Esophagus squamous epithelium (tissue), 5 donors: Measurements from ENCODE around the gene IL21R. TPM values are rescaled to one million over a fixed set of nuclear protein-coding genes. Genes with fewer than 3 reads are reported as not detected.
A peak's percentile ranks its signal among the peaks of the same experiment; 100 is the strongest.

ENCODE experiments used
- DNase-seq: peaks from one replicate; lab custom pipeline; 2025; lab: John Stamatoyannopoulos, UW
- H3K27ac ChIP-seq, 4 donors: fragments of 200-600 bp; sonication (generic); one replicate each; pipeline ENCODE4 v1.5.1; 2016 to 2019; ENCODE audit warnings: mild to moderate bottlenecking in 1 of 4
- H3K27me3 ChIP-seq, 4 donors: fragments of 200-600 bp; sonication (generic); 1 replicate in 3 of 4; 2 replicates in 1 of 4; pipeline versions ENCODE4 v1.5.1 to v1.6.0; 2017 to 2021; ENCODE audit warnings: antibody characterized with exemption in 1 of 4
- H3K36me3 ChIP-seq, 3 donors: fragments of 200-600 bp; sonication (generic); one replicate each; pipeline ENCODE4 v1.5.1; 2016 to 2019
- H3K4me1 ChIP-seq, 3 donors: fragments of 200-600 bp; sonication (generic); one replicate each; pipeline ENCODE4 v1.5.1; 2017 to 2019
- H3K4me3 ChIP-seq, 4 donors: fragments of 200-600 bp; sonication (generic); 1 replicate in 3 of 4; 2 replicates in 1 of 4; pipeline ENCODE4 v1.5.1; 2016 to 2019; ENCODE audit warnings: mild to moderate bottlenecking in 2 of 4, moderate library complexity in 1 of 4
- H3K9me3 ChIP-seq, 3 donors: fragments of 200-600 bp; sonication (generic); one replicate each; pipeline ENCODE4 v1.5.1; 2016 to 2019
- CTCF ChIP-seq, 6 experiments: fragments of 450-650 bp in 4 of 6; fragments of 200-600 bp in 2 of 6; sonication (generic) in 2 of 6; IDR thresholded peaks; one replicate each; pipeline ENCODE4 v1.5.1; 2016 to 2019; ENCODE audit warnings: antibody characterized with exemption in 6 of 6, mild to moderate bottlenecking in 4 of 6, moderate library complexity in 4 of 6
- POLR2A ChIP-seq, 4 donors: fragments of 450-650 bp; IDR thresholded peaks; one replicate each; pipeline ENCODE4 v1.6.1; 2017; ENCODE audit warnings: antibody characterized with exemption in 4 of 4, mild to moderate bottlenecking in 4 of 4, moderate library complexity in 3 of 4
- WGBS, 2 donors: methylation state at CpG; one replicate each; pipeline ENCODE4 v1.1.5; 2018; 5-methylcytosine and 5-hydroxymethylcytosine counted together
- intact Hi-C: fragments of 100-400 bp; cut with DNase I; formaldehyde crosslinking; loops from one replicate; pipeline ENCODE4 v1.15.0; 2022
- total RNA-seq, 4 donors: library from RNA; depleted of rRNA; stranded (reverse); fragments of >200 nt; gene quantifications; one replicate each; pipeline ENCODE4 v1.1.0, GENCODE V29; 2016
- donor health status: DM: yes; HTN: yes; CAD: no.

The IL21R gene
- 1 to 10 TPM in 1 of 4 donors, under 1 TPM in 3; 0.23 to 1.2 (median 0.39) TPM for total RNA-seq

- WGBS, 2 donors: 10 to 17% methylated on average over 12 to 19 of the region's 23 CpGs
- Histone ChIP-seq H3K9me3 (no peaks in the 10 kb centered on the region), H3K4me3 (peak within 1 kb of the TSS in 3 of 4 donors; percentile 0 to 47 (median 27)), H3K4me1 (peaks cover 0 to 28% (median 13%) of the 10 kb centered on the region in 3 donors), H3K36me3 (no peaks in the 10 kb centered on the region), H3K27me3 (peaks cover 0 to 37% (median 0%) of the 10 kb centered on the region in 4 donors), H3K27ac (peak within 1 kb of the TSS in 2 of 4 donors; percentile 50 to 63)
- intact Hi-C loops: no loop called here
- no peak for DNase-seq
- TF ChIP-seq POLR2A (IDR thresholded peaks at IDR 0.05) (peak in 1 of 4 donors; percentile 68), CTCF (IDR thresholded peaks at IDR 0.05) (no peak)
These were observed at the start of gene IL21R for GRCh38 chr16:27401768-27402568. Gene IL21R (plus strand): TSS chr16:27402174. CDS start chr16:27430072, 27,898 bp downstream.

- intact Hi-C loops: no loop called here
- H3K36me3 ChIP-seq: peaks cover 24 to 100% (median 78%) of the 10 kb centered on the region in 3 donors
- no peak overlapping the region for H3K27ac ChIP-seq
- no peak for DNase-seq
- 91 to 95% methylated on average over 4 of the region's 4 CpGs for WGBS, 2 donors
- H3K4me1 ChIP-seq: no peaks in the 10 kb centered on the region
- no peaks in the 10 kb centered on the region for H3K27me3 ChIP-seq
- TF ChIP-seq CTCF (IDR thresholded peaks at IDR 0.05) (no peak), POLR2A (IDR thresholded peaks at IDR 0.05) (no peak)
- H3K4me3 ChIP-seq: no peak overlapping the region
- H3K9me3 ChIP-seq: no peaks in the 10 kb centered on the region
These were observed 48.1 kb upstream of the IL21R start for GRCh38 chr16:27353853-27354252.

- Histone ChIP-seq H3K9me3 (no peaks in the 10 kb centered on the region), H3K27me3 (no peaks in the 10 kb centered on the region), H3K4me1 (peaks cover 0 to 9% (median 0%) of the 10 kb centered on the region in 3 donors), H3K36me3 (peaks cover 26 to 100% (median 76%) of the 10 kb centered on the region in 3 donors), H3K27ac (peak overlapping the region in 1 of 4 donors; percentile 5), H3K4me3 (no peak overlapping the region)
- 76 to 79% methylated on average over 9 to 10 of the region's 12 CpGs for WGBS, 2 donors
- intact Hi-C loops: no loop called here
- DNase-seq: no peak
- no peak for TF ChIP-seq POLR2A (IDR thresholded peaks at IDR 0.05)
- peak in 5 of 6 experiments; percentile 5 to 55 (median 26) for TF ChIP-seq CTCF (IDR thresholded peaks at IDR 0.05)
These were observed 46.4 kb upstream of the IL21R start for GRCh38 chr16:27355610-27356009.

GRCh38 chr16:27356794-27357193 is 45.2 kb upstream of the IL21R start:
- intact Hi-C loops: no loop called here
- Histone ChIP-seq H3K27ac (no peak overlapping the region), H3K27me3 (no peaks in the 10 kb centered on the region), H3K4me1 (peaks cover 0 to 15% (median 0%) of the 10 kb centered on the region in 3 donors), H3K9me3 (no peaks in the 10 kb centered on the region), H3K36me3 (peaks cover 24 to 100% (median 73%) of the 10 kb centered on the region in 3 donors), H3K4me3 (no peak overlapping the region)
- TF ChIP-seq CTCF (IDR thresholded peaks at IDR 0.05) (no peak), POLR2A (IDR thresholded peaks at IDR 0.05) (no peak)
- DNase-seq: no peak
- 79 to 84% methylated on average over 4 of the region's 4 CpGs for WGBS, 2 donors

GRCh38 chr16:27359051-27359450 is 42.9 kb upstream of the IL21R start:
- TF ChIP-seq POLR2A (IDR thresholded peaks at IDR 0.05): no peak
- TF ChIP-seq CTCF (IDR thresholded peaks at IDR 0.05): no peak
- Histone ChIP-seq H3K27me3 (no peaks in the 10 kb centered on the region), H3K9me3 (no peaks in the 10 kb centered on the region), H3K4me3 (no peak overlapping the region), H3K36me3 (peaks cover 21 to 100% (median 73%) of the 10 kb centered on the region in 3 donors), H3K27ac (peak overlapping the region in 1 of 4 donors; percentile 18), H3K4me1 (peaks cover 7 to 37% (median 19%) of the 10 kb centered on the region in 3 donors)
- intact Hi-C loops: no loop called here
- 94% methylated on average over 2 of the region's 4 CpGs; no CpG with 5 or more reads in 1 of the 2 donors for WGBS, 2 donors
- DNase-seq: no peak
